Tracheal epithelial cell (primary cell): ENCODE results near the gene PIP4P1. TPM values are rescaled to one million over a fixed set of nuclear protein-coding genes. Genes with fewer than 3 reads are reported as not detected.

Experiments
- total RNA-seq: library from RNA; depleted of rRNA; stranded (reverse); fragments of >200 nt; gene quantifications from 2 replicates; pipeline ENCODE4 v1.2.1, GENCODE V29; 2014

PIP4P1 gene
- 16.4 and 23.4 TPM in 2 replicates for total RNA-seq

GRCh38 chr14:20461225-20462141 is at the start of gene PIP4P1:
TSS of gene PIP4P1 (minus strand) at chr14:20461434. CDS start at chr14:20461325, 109 bp downstream.

GRCh38 chr14:20469242-20469889 is 8.1 kb upstream of the PIP4P1 start, which contains the start of gene PNP:
TSS of gene PNP (plus strand) at chr14:20469406. CDS start at chr14:20469525, 119 bp downstream.

GRCh38 chr14:20454516-20455354 is 6.5 kb downstream of the PIP4P1 start, which contains the start of the genes APEX1 and OSGEP:
TSS of gene APEX1 (plus strand) at chr14:20455226. CDS start at chr14:20455646, 420 bp downstream.
TSS of gene OSGEP (minus strand) at chr14:20454812. CDS start at chr14:20454683, 129 bp downstream.

GRCh38 chr14:20435582-20436362 is 25.5 kb downstream of the PIP4P1 start, which contains the start of gene KLHL33:
TSS of gene KLHL33 (minus strand) at chr14:20436166. CDS start at chr14:20435811, 355 bp downstream.

GRCh38 chr14:20412876-20413743 is 48.1 kb downstream of the PIP4P1 start, which contains the start of gene TEP1:
TSS of gene TEP1 (minus strand) at chr14:20413501. CDS start at chr14:20408439, 5,062 bp downstream.

Other genes starting within 250 kb of the PIP4P1 start
- not detected in 2 replicates for gene OR11H6, start 237.7 kb downstream of the PIP4P1 start, total RNA-seq
- gene OR11H7, start 232.5 kb downstream of the PIP4P1 start, total RNA-seq = not detected in 2 replicates
- under 0.01 TPM in 1 of 2 replicates, not detected in the other for gene OR11H4, start 222.1 kb downstream of the PIP4P1 start, total RNA-seq
- 11.1 and 11.5 TPM in 2 replicates for gene TTC5, start 155.5 kb downstream of the PIP4P1 start, total RNA-seq
- 110 and 144 TPM in 2 replicates for gene CCNB1IP1, start 128.2 kb downstream of the PIP4P1 start, total RNA-seq
- gene PARP2, start 117.8 kb downstream of the PIP4P1 start, total RNA-seq = 2.6 and 4.1 TPM in 2 replicates
- 15.6 and 17.6 TPM in 2 replicates for gene TEP1, start 47.9 kb downstream of the PIP4P1 start, total RNA-seq
- gene KLHL33, start 25.3 kb downstream of the PIP4P1 start, total RNA-seq = not detected in 2 replicates
- 16.2 and 19.3 TPM in 2 replicates for gene OSGEP, start 6.6 kb downstream of the PIP4P1 start, total RNA-seq
- 43.4 and 45.2 TPM in 2 replicates for gene APEX1, start 6.2 kb downstream of the PIP4P1 start, total RNA-seq
- gene PNP, start 8.0 kb upstream of the PIP4P1 start, total RNA-seq = 95.3 and 110 TPM in 2 replicates
- not detected in 2 replicates for gene RNASE10, start 44.1 kb upstream of the PIP4P1 start, total RNA-seq
- gene RNASE9, start 99.6 kb upstream of the PIP4P1 start, total RNA-seq = under 0.01 TPM in 1 of 2 replicates, not detected in the other
- not detected in 2 replicates for gene RNASE11, start 126.6 kb upstream of the PIP4P1 start, total RNA-seq
- not detected in 2 replicates for gene RNASE12, start 129.9 kb upstream of the PIP4P1 start, total RNA-seq
- gene OR6S1, start 180.3 kb upstream of the PIP4P1 start, total RNA-seq = not detected in 2 replicates
- gene RNASE4, start 223.1 kb upstream of the PIP4P1 start, total RNA-seq = 7.2 and 10.1 TPM in 2 replicates
- 4.9 and 7.2 TPM in 2 replicates for gene ANG, start 227.3 kb upstream of the PIP4P1 start, total RNA-seq